SK-N-SH treated with all-trans-retinoic acid at 6 μM for 48 hours (cell line): ENCODE results near the gene TMEM59.

Experiments
- ATAC-seq: fragments of 200-7000 bp; cut with Tn5 transposase; 3 replicates; pipeline ENCODE4 v1.9.1; 2020; ENCODE audit warnings: mild to moderate bottlenecking, moderate library complexity
- ARNTL ChIP-seq: fragments of 450-650 bp; formaldehyde crosslinking; IDR thresholded peaks from 2 replicates; pipeline ENCODE4 v1.5.0; 2020; ENCODE audit warnings: low read depth, mild to moderate bottlenecking, moderate library complexity, borderline replicate concordance
- CREB5 ChIP-seq: fragments of 250-450 bp; sonication (Bioruptor Pico); IDR thresholded peaks from 2 replicates; pipeline ENCODE4 v1.5.1; 2020; ENCODE audit warnings: low read depth, mild to moderate bottlenecking, moderate library complexity
- CSDC2 ChIP-seq: fragments of 250-450 bp; sonication (Bioruptor Pico); IDR thresholded peaks from 2 replicates; pipeline ENCODE4 v1.5.0; 2020; ENCODE audit warnings: mild to moderate bottlenecking, moderate library complexity
- ISL1 ChIP-seq: fragments of 250-450 bp; sonication (Bioruptor Pico); IDR thresholded peaks from 2 replicates; pipeline ENCODE4 v2.1.2; 2022; ENCODE audit warnings: mild to moderate bottlenecking, moderate library complexity
- OSR1 ChIP-seq: fragments of 250-450 bp; sonication (Bioruptor Pico); IDR thresholded peaks from 2 replicates; pipeline ENCODE4 v1.8.0; 2022; ENCODE audit warnings: moderate library complexity, mild to moderate bottlenecking, inconsistent platforms
- PPARA ChIP-seq: fragments of 250-450 bp; sonication (Bioruptor Pico); IDR thresholded peaks from 2 replicates; pipeline ENCODE4 v1.5.0; 2020; ENCODE audit warnings: mild to moderate bottlenecking, borderline replicate concordance
- RARB ChIP-seq: fragments of 250-450 bp; sonication (Bioruptor Pico); IDR thresholded peaks from 2 replicates; pipeline ENCODE4 v1.8.0; 2021; ENCODE audit warnings: mild to moderate bottlenecking, moderate library complexity
- SNAI2 ChIP-seq: fragments of 250-450 bp; sonication (Bioruptor Pico); IDR thresholded peaks from 2 replicates; pipeline ENCODE4 v1.5.0; 2020; ENCODE audit warnings: mild to moderate bottlenecking, moderate library complexity
- TCF4 ChIP-seq: fragments of 250-450 bp; sonication (Bioruptor Pico); IDR thresholded peaks from 2 replicates; pipeline ENCODE4 v1.8.0; 2021; ENCODE audit warnings: mild to moderate bottlenecking, moderate library complexity, borderline replicate concordance
- TOX ChIP-seq: fragments of 250-450 bp; sonication (Bioruptor Pico); IDR thresholded peaks from 2 replicates; pipeline ENCODE4 v1.8.0; 2021; ENCODE audit warnings: mild to moderate bottlenecking, moderate library complexity, borderline replicate concordance
- TSHZ2 ChIP-seq: fragments of 250-450 bp; sonication (Bioruptor Pico); IDR thresholded peaks from 2 replicates; pipeline ENCODE4 v1.5.0; 2020; ENCODE audit warnings: mild to moderate bottlenecking, moderate library complexity
- ZC3H10 ChIP-seq: fragments of 250-450 bp; sonication (Bioruptor Pico); IDR thresholded peaks from 2 replicates; pipeline ENCODE4 v1.5.1; 2021; ENCODE audit warnings: mild to moderate bottlenecking, moderate library complexity
- ZFP3 ChIP-seq: fragments of 250-450 bp; sonication (Bioruptor Pico); IDR thresholded peaks from 2 replicates; pipeline ENCODE4 v1.5.0; 2020; ENCODE audit warnings: mild to moderate bottlenecking, moderate library complexity
- ZFP30 ChIP-seq: fragments of 450-650 bp; formaldehyde crosslinking; IDR thresholded peaks from 2 replicates; pipeline ENCODE4 v1.5.0; 2022; ENCODE audit warnings: mild to moderate bottlenecking, moderate library complexity
- ZNF565 ChIP-seq: fragments of 450-650 bp; formaldehyde crosslinking; conservative IDR thresholded peaks from 2 replicates; pipeline ENCODE4 v1.5.0; 2020; ENCODE audit warnings: low read depth, mild to moderate bottlenecking, moderate library complexity
- ZNF70 ChIP-seq: fragments of 450-650 bp; formaldehyde crosslinking; IDR thresholded peaks from 2 replicates; pipeline ENCODE4 v1.5.0; 2020; ENCODE audit warnings: mild to moderate bottlenecking, moderate library complexity
- TF ChIP-seq, protein P1 (sequence below): fragments of 250-450 bp; sonication (Bioruptor Pico); IDR thresholded peaks from 2 replicates; pipeline ENCODE4 v1.5.1; 2021; ENCODE audit warnings: mild to moderate bottlenecking, moderate library complexity
- TF ChIP-seq, protein P2 (sequence below): fragments of 250-450 bp; sonication (Bioruptor Pico); IDR thresholded peaks from 2 replicates; pipeline ENCODE4 v1.8.0; 2021; ENCODE audit warnings: low read depth, mild to moderate bottlenecking, moderate library complexity, borderline replicate concordance
- TF ChIP-seq, protein P3 (sequence below): fragments of 250-450 bp; sonication (Bioruptor Pico); IDR thresholded peaks from 2 replicates; pipeline ENCODE4 v1.8.0; 2020; ENCODE audit warnings: mild to moderate bottlenecking, moderate library complexity, borderline replicate concordance

The TMEM59 gene

DNA sequence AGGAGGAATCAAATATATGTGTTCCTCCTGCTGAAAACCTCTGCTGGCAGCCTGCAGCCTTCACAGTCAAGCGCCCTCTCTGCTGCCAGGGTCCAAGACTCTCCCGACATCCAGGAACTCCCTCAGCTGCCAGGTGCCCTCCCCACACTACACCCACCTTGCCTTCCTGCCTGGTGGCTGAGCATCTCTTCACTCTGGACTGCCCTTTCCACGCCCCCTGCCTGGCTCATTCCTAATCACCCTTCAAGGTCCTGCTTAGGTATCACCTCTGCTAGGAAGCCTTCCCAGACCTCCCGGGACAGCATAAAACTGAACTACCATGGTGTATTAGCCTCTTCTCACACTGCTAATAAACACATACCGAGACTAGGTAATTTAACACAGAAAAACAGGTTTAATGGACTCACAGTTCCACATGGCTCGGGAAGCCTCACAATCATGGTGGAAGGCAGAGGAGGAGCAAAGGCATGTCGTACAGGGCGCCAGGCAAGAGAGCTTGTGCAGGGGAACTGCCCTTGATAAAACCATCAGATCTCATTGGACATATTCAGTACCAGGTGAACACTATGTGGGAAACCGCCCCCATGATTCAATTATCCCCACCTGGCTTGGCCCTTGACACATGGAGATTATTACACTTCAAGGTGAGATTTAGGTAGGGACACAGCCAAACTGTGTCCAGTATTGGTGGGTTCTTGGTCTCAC, 50.3 kb downstream of the TMEM59 start:
- no peak for ATAC-seq

DNA sequence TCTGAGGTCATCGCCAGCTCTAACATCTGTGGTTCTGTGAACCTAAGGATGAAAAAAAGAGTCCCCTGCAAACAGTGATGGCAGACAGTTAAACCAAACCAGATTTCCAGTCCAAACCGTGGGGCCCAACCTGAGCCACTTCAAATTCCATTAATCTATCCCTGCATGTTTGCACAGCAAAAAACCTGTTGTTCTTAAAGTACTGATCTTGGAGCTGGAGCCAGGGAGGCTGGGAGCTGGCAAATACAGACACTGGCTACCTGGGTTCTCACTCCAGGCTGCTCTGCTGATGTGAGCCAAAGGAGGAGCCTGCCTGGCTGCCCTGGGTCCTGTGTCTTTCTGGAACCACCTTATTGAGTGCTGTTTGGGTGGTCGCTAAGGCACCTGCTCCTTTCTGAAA, 51.4 kb downstream of the TMEM59 start:
- TF ChIP-seq ZFP3 (CRISPR knock-in tag) (no peak), ZC3H10 (no peak)
- TF ChIP-seq, protein P1, sequence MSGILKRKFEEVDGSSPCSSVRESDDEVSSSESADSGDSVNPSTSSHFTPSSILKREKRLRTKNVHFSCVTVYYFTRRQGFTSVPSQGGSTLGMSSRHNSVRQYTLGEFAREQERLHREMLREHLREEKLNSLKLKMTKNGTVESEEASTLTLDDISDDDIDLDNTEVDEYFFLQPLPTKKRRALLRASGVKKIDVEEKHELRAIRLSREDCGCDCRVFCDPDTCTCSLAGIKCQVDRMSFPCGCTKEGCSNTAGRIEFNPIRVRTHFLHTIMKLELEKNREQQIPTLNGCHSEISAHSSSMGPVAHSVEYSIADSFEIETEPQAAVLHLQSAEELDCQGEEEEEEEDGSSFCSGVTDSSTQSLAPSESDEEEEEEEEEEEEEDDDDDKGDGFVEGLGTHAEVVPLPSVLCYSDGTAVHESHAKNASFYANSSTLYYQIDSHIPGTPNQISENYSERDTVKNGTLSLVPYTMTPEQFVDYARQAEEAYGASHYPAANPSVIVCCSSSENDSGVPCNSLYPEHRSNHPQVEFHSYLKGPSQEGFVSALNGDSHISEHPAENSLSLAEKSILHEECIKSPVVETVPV (CRISPR knock-in tag) = no peak
- TF ChIP-seq, protein P2, sequence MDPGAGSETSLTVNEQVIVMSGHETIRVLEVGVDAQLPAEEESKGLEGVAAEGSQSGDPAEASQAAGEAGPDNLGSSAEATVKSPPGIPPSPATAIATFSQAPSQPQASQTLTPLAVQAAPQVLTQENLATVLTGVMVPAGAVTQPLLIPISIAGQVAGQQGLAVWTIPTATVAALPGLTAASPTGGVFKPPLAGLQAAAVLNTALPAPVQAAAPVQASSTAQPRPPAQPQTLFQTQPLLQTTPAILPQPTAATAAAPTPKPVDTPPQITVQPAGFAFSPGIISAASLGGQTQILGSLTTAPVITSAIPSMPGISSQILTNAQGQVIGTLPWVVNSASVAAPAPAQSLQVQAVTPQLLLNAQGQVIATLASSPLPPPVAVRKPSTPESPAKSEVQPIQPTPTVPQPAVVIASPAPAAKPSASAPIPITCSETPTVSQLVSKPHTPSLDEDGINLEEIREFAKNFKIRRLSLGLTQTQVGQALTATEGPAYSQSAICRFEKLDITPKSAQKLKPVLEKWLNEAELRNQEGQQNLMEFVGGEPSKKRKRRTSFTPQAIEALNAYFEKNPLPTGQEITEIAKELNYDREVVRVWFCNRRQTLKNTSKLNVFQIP (CRISPR knock-in tag) = no peak

More for the DNA sequence above, 50.3 kb downstream of the TMEM59 start:
- TF ChIP-seq ZNF70 = no peak

GRCh38 chr1:53999920-54000319, 53.1 kb downstream of the TMEM59 start:
- no peak for TF ChIP-seq CREB5 (CRISPR knock-in tag)
- no peak for TF ChIP-seq ZNF70
- TF ChIP-seq OSR1 (CRISPR knock-in tag) = no peak
- TF ChIP-seq, protein P1 (CRISPR knock-in tag) = no peak
- no peak for TF ChIP-seq RARB
- TF ChIP-seq PPARA (CRISPR knock-in tag) = no peak
- TF ChIP-seq ISL1 = no peak
- TF ChIP-seq ARNTL = no peak
- no peak for TF ChIP-seq TSHZ2 (CRISPR knock-in tag)
- no peak for TF ChIP-seq ZFP3 (CRISPR knock-in tag)
- no peak for TF ChIP-seq ZC3H10
- no peak for TF ChIP-seq CSDC2
- no peak for TF ChIP-seq TCF4 (CRISPR knock-in tag)
- TF ChIP-seq TOX (CRISPR knock-in tag) = no peak
- no peak for TF ChIP-seq ZFP30 (CRISPR knock-in tag)
- no peak for TF ChIP-seq ZNF565 (CRISPR knock-in tag)
- TF ChIP-seq SNAI2 (CRISPR knock-in tag) = no peak
- ATAC-seq = no peak

More for the DNA sequence above, 51.4 kb downstream of the TMEM59 start:
- ATAC-seq = no peak; the same call in 1 of the 3 replicates

DNA sequence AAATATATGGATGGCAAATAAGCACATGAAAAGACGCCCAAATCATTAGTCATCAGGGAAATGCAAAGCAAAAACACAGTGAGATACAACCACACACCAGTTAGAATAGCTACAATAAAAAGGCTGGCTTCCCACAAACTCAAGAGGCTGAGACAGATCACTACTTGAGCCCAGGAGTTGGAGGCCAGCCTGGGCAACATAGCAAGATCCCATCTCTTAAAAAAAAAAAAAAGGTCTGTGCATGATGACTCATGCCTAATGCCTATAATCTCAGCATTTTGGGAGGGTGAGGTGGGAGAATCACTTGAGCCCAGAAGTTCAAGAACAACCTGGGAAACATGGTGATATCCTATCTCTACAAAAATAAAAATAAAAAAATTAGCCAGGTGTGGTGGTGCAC, 54.8 kb downstream of the TMEM59 start:
- no peak for ATAC-seq
- TF ChIP-seq, protein P3, sequence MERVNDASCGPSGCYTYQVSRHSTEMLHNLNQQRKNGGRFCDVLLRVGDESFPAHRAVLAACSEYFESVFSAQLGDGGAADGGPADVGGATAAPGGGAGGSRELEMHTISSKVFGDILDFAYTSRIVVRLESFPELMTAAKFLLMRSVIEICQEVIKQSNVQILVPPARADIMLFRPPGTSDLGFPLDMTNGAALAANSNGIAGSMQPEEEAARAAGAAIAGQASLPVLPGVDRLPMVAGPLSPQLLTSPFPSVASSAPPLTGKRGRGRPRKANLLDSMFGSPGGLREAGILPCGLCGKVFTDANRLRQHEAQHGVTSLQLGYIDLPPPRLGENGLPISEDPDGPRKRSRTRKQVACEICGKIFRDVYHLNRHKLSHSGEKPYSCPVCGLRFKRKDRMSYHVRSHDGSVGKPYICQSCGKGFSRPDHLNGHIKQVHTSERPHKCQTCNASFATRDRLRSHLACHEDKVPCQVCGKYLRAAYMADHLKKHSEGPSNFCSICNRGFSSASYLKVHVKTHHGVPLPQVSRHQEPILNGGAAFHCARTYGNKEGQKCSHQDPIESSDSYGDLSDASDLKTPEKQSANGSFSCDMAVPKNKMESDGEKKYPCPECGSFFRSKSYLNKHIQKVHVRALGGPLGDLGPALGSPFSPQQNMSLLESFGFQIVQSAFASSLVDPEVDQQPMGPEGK (CRISPR knock-in tag) = no peak
